Skeletal muscle tissue (tissue), 1 donor: ENCODE results near the gene OR13A1. TPM values are rescaled to one million over a fixed set of nuclear protein-coding genes. Genes with fewer than 3 reads are reported as not detected.

Experiments used
- total RNA-seq: library from RNA; depleted of rRNA; stranded (reverse); fragments of >200 nt; gene quantifications from one replicate; pipeline ENCODE4 v1.2.3, GENCODE V29; 2014

OR13A1 gene
- total RNA-seq, 1 donor from 2014 or later, result not detected

Other genes with a start within 250 kb of the OR13A1 start
- gene ALOX5, start 58.6 kb upstream of the OR13A1 start, total RNA-seq, result 3.1 TPM